Heart left ventricle (tissue), 16 donors: ENCODE measurements around the gene MXRA7. TPM values are rescaled to one million over a fixed set of nuclear protein-coding genes. Genes with fewer than 3 reads are reported as not detected.

Source experiments
- ATAC-seq, 4 donors: fragments of 200-7000 bp; cut with Tn5 transposase; one replicate each; pipeline ENCODE4 v1.9.1; 2020 to 2022; ENCODE audit warnings: moderate library complexity in 4 of 4, mild to moderate bottlenecking in 3 of 4, moderate number of reproducible peaks in 1 of 4
- DNase-seq, 5 donors: peaks; one replicate each; pipeline ENCODE4 v3.0.0-alpha.2; 2020
- H3K27ac ChIP-seq, 12 donors: fragments of 200-600 bp; sonication (generic) in 4 of 12; one replicate each; pipeline versions ENCODE4 v1.5.0 to v1.8.0; 2016 to 2022; ENCODE audit warnings: mild to moderate bottlenecking in 2 of 12
- H3K27me3 ChIP-seq, 9 donors: fragments of 200-600 bp; sonication (generic) in 2 of 9; one replicate each; pipeline versions ENCODE4 v1.5.1 to v1.8.0; 2016 to 2022; ENCODE audit warnings: mild to moderate bottlenecking in 3 of 9
- H3K36me3 ChIP-seq, 9 donors: fragments of 200-600 bp; sonication (generic) in 2 of 9; one replicate each; pipeline versions ENCODE4 v1.5.0 to v1.8.0; 2018 to 2022; ENCODE audit warnings: mild to moderate bottlenecking in 2 of 9
- H3K4me1 ChIP-seq, 12 donors: fragments of 200-600 bp; sonication (generic) in 4 of 12; one replicate each; pipeline versions ENCODE4 v1.5.0 to v1.8.0; 2016 to 2022; ENCODE audit warnings: mild to moderate bottlenecking in 3 of 12
- H3K4me3 ChIP-seq, 12 donors: fragments of 200-600 bp; sonication (generic) in 4 of 12; one replicate each; pipeline versions ENCODE4 v1.5.0 to v1.8.0; 2017 to 2022; ENCODE audit warnings: mild to moderate bottlenecking in 9 of 12, moderate library complexity in 4 of 12
- H3K9me3 ChIP-seq, 12 donors: fragments of 200-600 bp; sonication (generic) in 4 of 12; one replicate each; pipeline versions ENCODE4 v1.5.0 to v1.8.0; 2016 to 2022; ENCODE audit warnings: mild to moderate bottlenecking in 1 of 12
- POLR2A ChIP-seq, 2 donors: fragments of 450-650 bp; IDR thresholded peaks; one replicate each; pipeline ENCODE4 v1.6.1; 2017; ENCODE audit warnings: antibody characterized with exemption in 2 of 2, mild to moderate bottlenecking in 2 of 2, moderate library complexity in 2 of 2
- WGBS, 4 donors: extraction: QIAGEN DNeasy Blood & Tissue Kit in 2 of 4; methylation state at CpG; one replicate each; pipeline versions ENCODE4 v1.1.5 to v1.1.7; 2013 to 2018; 5-methylcytosine and 5-hydroxymethylcytosine counted together
- intact Hi-C, 10 donors: fragments of 100-400 bp; cut with DNase I; formaldehyde crosslinking; loops; one replicate each; pipeline versions ENCODE4 v1.11.1 to v1.14.2; 2022
- microRNA counts, 2 donors: library from miRNA; unstranded; fragments of <30 nt; microRNA quantifications; one replicate each; lab custom pipeline; 2016
- microRNA-seq, 4 donors: library from miRNA; unstranded; fragments of <30 nt; microRNA quantifications; one replicate each; pipeline versions ENCODE4 to v1.2.0, GENCODE V29; 2017 to 2020
- polyA plus RNA-seq, 2 donors: library from polyadenylated mRNA; stranded (reverse); fragments of 200-250 nt; gene quantifications; one replicate each; pipeline ENCODE4 v1.2.3, GENCODE V29; 2013
- total RNA-seq, 9 donors: library from RNA; depleted of rRNA in 2 of 9; stranded (reverse); fragments of >200 nt in 2 of 9; fragmentation: NEBNext Ultra II Directional in 3 of 9; extraction: Animal tissue kit (Norgen Biotek cat#: 25700) in 3 of 9; gene quantifications; one replicate each; pipeline versions ENCODE4 v1.1.0 to v1.2.4, GENCODE V29; 2016 to 2023
- TF ChIP-seq, protein P1 (sequence below), 12 donors: fragments of 200-600 bp; sonication (generic) in 4 of 12; IDR thresholded peaks; one replicate each; pipeline versions ENCODE4 v1.5.0 to v1.8.0; 2018 to 2022; ENCODE audit warnings: antibody characterized with exemption in 12 of 12, mild to moderate bottlenecking in 5 of 12
- donor health status: ischemic (EF 13 %, LVEDD 7.1; RV severe dilation, severe dysfunction).
- donor health status: healthy with polysubstance abuse.
- donor health status: DM: no; HTN: yes; CAD: no.
- donor health status: DM: no; HTN: no; CAD: no.
- donor health status: ischemic (EF 25% LVEDD 6.9; RV normal size, moderate dysfunction).
- donor health status: ischemic (EF 25% LVEDD 5.7; RV mildly dilated, moderate dysfunction).
- donor health status: healthy.
- donor health status: DM: yes; HTN: yes; CAD: no.
- donor health status: ischemic (EF 35%, LVEDD 5.7; RV mildly dilated, moderate dysfunction).
- donor health status: nonischemic (EF 11% LVEDD 7.7; RV severe dilation, severe dysfunction).
- donor health status: DM: yes; HTN: yes; CAD: no.
- donor health status: PGD.
- donor health status: ischemic (EF 29% LVEDD 5.4; RV normal size, mild dysfunction).
- donor health status: nonischemic (EF 23%, LVEDD 6.1; RV moderate dilation, normal function).

Gene MXRA7
- total and polyA plus RNA-seq, 11 donors: 240 to 539 (median 460) TPM

DNA sequence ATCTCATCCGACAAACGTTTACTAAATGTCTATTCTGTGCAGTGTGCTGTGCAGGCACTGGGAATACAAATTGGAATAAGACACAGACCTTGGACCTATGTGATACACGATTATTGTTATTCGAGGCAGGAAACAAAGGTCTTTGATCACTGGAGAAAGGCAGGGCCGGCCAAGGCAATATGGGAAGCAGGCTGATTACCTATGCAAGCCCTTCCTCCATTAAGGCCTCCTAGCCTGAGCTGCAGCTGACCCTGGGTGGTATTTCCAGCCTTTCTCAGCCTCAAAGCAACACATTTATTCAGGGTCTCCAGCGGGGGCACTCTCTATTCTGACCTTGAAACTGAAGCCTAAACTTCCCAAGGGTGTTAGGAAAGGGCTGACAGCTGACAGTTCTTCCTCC is 80.6 kb downstream of the MXRA7 start:
- no peak for DNase-seq
- H3K27ac ChIP-seq: no peak overlapping the region
- no peaks in the 10 kb centered on the region for H3K27me3 ChIP-seq
- H3K9me3 ChIP-seq: no peaks in the 10 kb centered on the region
- intact Hi-C loops: no loop called here
- no peak for ATAC-seq
- no peak for TF ChIP-seq POLR2A (IDR thresholded peaks at IDR 0.05)
- TF ChIP-seq, protein P1, sequence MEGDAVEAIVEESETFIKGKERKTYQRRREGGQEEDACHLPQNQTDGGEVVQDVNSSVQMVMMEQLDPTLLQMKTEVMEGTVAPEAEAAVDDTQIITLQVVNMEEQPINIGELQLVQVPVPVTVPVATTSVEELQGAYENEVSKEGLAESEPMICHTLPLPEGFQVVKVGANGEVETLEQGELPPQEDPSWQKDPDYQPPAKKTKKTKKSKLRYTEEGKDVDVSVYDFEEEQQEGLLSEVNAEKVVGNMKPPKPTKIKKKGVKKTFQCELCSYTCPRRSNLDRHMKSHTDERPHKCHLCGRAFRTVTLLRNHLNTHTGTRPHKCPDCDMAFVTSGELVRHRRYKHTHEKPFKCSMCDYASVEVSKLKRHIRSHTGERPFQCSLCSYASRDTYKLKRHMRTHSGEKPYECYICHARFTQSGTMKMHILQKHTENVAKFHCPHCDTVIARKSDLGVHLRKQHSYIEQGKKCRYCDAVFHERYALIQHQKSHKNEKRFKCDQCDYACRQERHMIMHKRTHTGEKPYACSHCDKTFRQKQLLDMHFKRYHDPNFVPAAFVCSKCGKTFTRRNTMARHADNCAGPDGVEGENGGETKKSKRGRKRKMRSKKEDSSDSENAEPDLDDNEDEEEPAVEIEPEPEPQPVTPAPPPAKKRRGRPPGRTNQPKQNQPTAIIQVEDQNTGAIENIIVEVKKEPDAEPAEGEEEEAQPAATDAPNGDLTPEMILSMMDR (IDR thresholded peaks at IDR 0.05): no peak
- H3K4me3 ChIP-seq: no peak overlapping the region
- H3K36me3 ChIP-seq: peaks cover 0 to 9% (median 0%) of the 10 kb centered on the region in 9 donors
- WGBS, 4 donors: 77 to 80% (median 78%) methylated on average over 6 of the region's 6 CpGs
- no peaks in the 10 kb centered on the region for H3K4me1 ChIP-seq

MicroRNAs encoded within 50 kb of the gene (microRNA counts, 767-probe panel; counts per million panel counts)
- 0 to 71.6 counts per million in 2 donors for microRNA hsa-miR-636 (lab: Ali Mortazavi, UCI)

Small RNA genes lying within 50 kb of the gene (microRNA-seq; reads per million reads assigned to microRNA genes)
- 1.2 to 5.4 (median 2.4) reads per million in 4 donors for gene MIR636

Other genes starting within 250 kb of the MXRA7 start
- not detected for gene AANAT, start 243.4 kb downstream of the MXRA7 start, total RNA-seq
- under 1 TPM in 1 of 2 donors, not detected in 1; 0.19 TPM for gene AANAT, start 243.4 kb downstream of the MXRA7 start, polyA plus RNA-seq
- 10 to 100 TPM in 7 of 9 donors, 1 to 10 TPM in 2; 6.3 to 49.4 (median 14.1) TPM for gene RHBDF2, start 209.5 kb downstream of the MXRA7 start, total RNA-seq
- 10 to 100 TPM; 11.7 to 18.3 TPM for gene RHBDF2, start 209.5 kb downstream of the MXRA7 start, polyA plus RNA-seq
- 10 to 100 TPM; 11.8 to 37.9 (median 21.9) TPM for gene CYGB, start 173.3 kb downstream of the MXRA7 start, total RNA-seq
- 10 to 100 TPM; 16.7 to 25.9 TPM for gene CYGB, start 173.3 kb downstream of the MXRA7 start, polyA plus RNA-seq
- gene PRCD, start 170.9 kb downstream of the MXRA7 start, total RNA-seq: 1 to 10 TPM; 1.1 to 4.9 (median 2.7) TPM
- 1 to 10 TPM; 1.2 to 7.6 TPM for gene PRCD, start 170.9 kb downstream of the MXRA7 start, polyA plus RNA-seq
- 1 to 10 TPM; 3.3 to 7.8 (median 5.6) TPM for gene ST6GALNAC2, start 125.1 kb downstream of the MXRA7 start, total RNA-seq
- 1 to 10 TPM; 2.1 to 2.3 TPM for gene ST6GALNAC2, start 125.1 kb downstream of the MXRA7 start, polyA plus RNA-seq
- 10 to 100 TPM in 1 of 9 donors, 1 to 10 TPM in 8; 1.7 to 10.3 (median 3.5) TPM for gene ST6GALNAC1, start 67.2 kb downstream of the MXRA7 start, total RNA-seq
- gene ST6GALNAC1, start 67.2 kb downstream of the MXRA7 start, polyA plus RNA-seq: 1 to 10 TPM; 3.1 to 4.2 TPM
- 10 to 100 TPM; 32.4 to 67.0 (median 39.1) TPM for gene JMJD6, start 15.6 kb upstream of the MXRA7 start, total RNA-seq
- gene JMJD6, start 15.6 kb upstream of the MXRA7 start, polyA plus RNA-seq: 10 to 100 TPM; 30.1 to 75.6 TPM
- 10 to 100 TPM; 22.1 to 33.7 (median 24.0) TPM for gene METTL23, start 15.9 kb upstream of the MXRA7 start, total RNA-seq
- 10 to 100 TPM; 23.8 to 26.4 TPM for gene METTL23, start 15.9 kb upstream of the MXRA7 start, polyA plus RNA-seq
- gene SRSF2, start 26.4 kb upstream of the MXRA7 start, total RNA-seq: 100 to 1,000 TPM in 3 of 9 donors, 10 to 100 TPM in 6; 67.0 to 155 (median 79.5) TPM
- gene SRSF2, start 26.4 kb upstream of the MXRA7 start, polyA plus RNA-seq: 10 to 100 TPM; 69.1 to 88.6 TPM
- gene MFSD11, start 27.2 kb upstream of the MXRA7 start, total RNA-seq: 10 to 100 TPM; 20.6 to 36.5 (median 27.9) TPM
- gene MFSD11, start 27.2 kb upstream of the MXRA7 start, polyA plus RNA-seq: 10 to 100 TPM; 14.3 to 14.7 TPM
- under 1 TPM in 4 of 9 donors, not detected in 5; 0.13 to 0.21 (median 0.15) TPM for gene MGAT5B, start 157.4 kb upstream of the MXRA7 start, total RNA-seq
- gene MGAT5B, start 157.4 kb upstream of the MXRA7 start, polyA plus RNA-seq: under 1 TPM in 1 of 2 donors, not detected in 1; 0.07 TPM